ENCODE measurements around the gene USP40. TPM values are rescaled to one million over a fixed set of nuclear protein-coding genes. Genes with fewer than 3 reads are reported as not detected.

USP40 gene
- total and polyA plus RNA-seq, 2 donors: 16.1 to 26.7 TPM

Other genes starting within 250 kb of the USP40 start
- 8.0 TPM for gene DGKD, start 212.3 kb downstream of the USP40 start, total RNA-seq
- 23.5 TPM for gene DGKD, start 212.3 kb downstream of the USP40 start, polyA plus RNA-seq
- gene UGT1A8, start 50.9 kb upstream of the USP40 start, total RNA-seq: 0.24 TPM
- gene UGT1A8, start 50.9 kb upstream of the USP40 start, polyA plus RNA-seq: 2.6 TPM
- 0.09 TPM for gene UGT1A10, start 69.7 kb upstream of the USP40 start, total RNA-seq
- 0.39 TPM for gene UGT1A10, start 69.7 kb upstream of the USP40 start, polyA plus RNA-seq
- gene UGT1A9, start 105.1 kb upstream of the USP40 start, total RNA-seq: 0.09 TPM
- 0.27 TPM for gene UGT1A9, start 105.1 kb upstream of the USP40 start, polyA plus RNA-seq
- 0.19 TPM for gene UGT1A7, start 115.1 kb upstream of the USP40 start, total RNA-seq
- gene UGT1A7, start 115.1 kb upstream of the USP40 start, polyA plus RNA-seq: 0.11 TPM
- 1.1 TPM for gene UGT1A6, start 126.1 kb upstream of the USP40 start, total RNA-seq
- 4.5 TPM for gene UGT1A6, start 126.1 kb upstream of the USP40 start, polyA plus RNA-seq
- gene UGT1A5, start 146.1 kb upstream of the USP40 start, total RNA-seq: 0.09 TPM
- 0.14 TPM for gene UGT1A5, start 146.1 kb upstream of the USP40 start, polyA plus RNA-seq
- gene UGT1A4, start 152.0 kb upstream of the USP40 start, total RNA-seq: 0.09 TPM
- gene UGT1A4, start 152.0 kb upstream of the USP40 start, polyA plus RNA-seq: 0.34 TPM
- not detected for gene UGT1A3, start 162.3 kb upstream of the USP40 start, total RNA-seq
- not detected for gene UGT1A3, start 162.3 kb upstream of the USP40 start, polyA plus RNA-seq
- gene UGT1A1, start 193.5 kb upstream of the USP40 start, total RNA-seq: 0.09 TPM
- gene UGT1A1, start 193.5 kb upstream of the USP40 start, polyA plus RNA-seq: 0.32 TPM
- gene MROH2A, start 211.5 kb upstream of the USP40 start, total RNA-seq: 0.71 TPM
- 0.39 TPM for gene MROH2A, start 211.5 kb upstream of the USP40 start, polyA plus RNA-seq